ENCODE results near the gene SLC31A1.

DNA sequence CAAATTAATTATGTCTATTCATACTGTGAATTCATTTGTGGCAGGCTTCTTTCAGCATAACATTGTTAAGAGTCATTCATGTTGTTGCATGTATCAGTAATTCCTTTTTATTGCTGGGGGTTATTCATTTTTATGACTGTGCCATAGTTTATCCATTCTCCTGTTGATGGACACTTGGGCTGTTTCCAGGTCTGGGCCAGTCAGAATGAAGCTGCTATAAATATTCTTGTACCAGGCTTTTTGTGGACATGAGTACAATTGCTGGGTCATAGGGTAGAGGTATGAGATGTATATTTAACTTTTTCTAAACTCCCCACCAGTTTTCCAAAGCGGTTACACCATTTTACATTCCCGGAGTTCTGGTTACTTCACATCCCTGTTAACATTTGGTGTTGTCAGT, 67.7 kb downstream of the SLC31A1 start:
- TF ChIP-seq EZH2phosphoT487 (IDR thresholded peaks at IDR 0.05; ENCODE audit: unreplicated experiment) (no peak), EZH2 (IDR thresholded peaks at IDR 0.05; ENCODE audit: low read depth, unreplicated experiment) (no peak), JUNB (IDR thresholded peaks at IDR 0.05; ENCODE audit: unreplicated experiment) (no peak), POLR2AphosphoS5 (IDR thresholded peaks at IDR 0.05; ENCODE audit: low read depth) (no peak), STAT1 (IDR thresholded peaks at IDR 0.05; ENCODE audit: unreplicated experiment) (no peak), CREB1 (CRISPR knock-in tag; IDR thresholded peaks at IDR 0.05; ENCODE audit: low read depth) (no peak)
- TF ChIP-seq, protein P1, sequence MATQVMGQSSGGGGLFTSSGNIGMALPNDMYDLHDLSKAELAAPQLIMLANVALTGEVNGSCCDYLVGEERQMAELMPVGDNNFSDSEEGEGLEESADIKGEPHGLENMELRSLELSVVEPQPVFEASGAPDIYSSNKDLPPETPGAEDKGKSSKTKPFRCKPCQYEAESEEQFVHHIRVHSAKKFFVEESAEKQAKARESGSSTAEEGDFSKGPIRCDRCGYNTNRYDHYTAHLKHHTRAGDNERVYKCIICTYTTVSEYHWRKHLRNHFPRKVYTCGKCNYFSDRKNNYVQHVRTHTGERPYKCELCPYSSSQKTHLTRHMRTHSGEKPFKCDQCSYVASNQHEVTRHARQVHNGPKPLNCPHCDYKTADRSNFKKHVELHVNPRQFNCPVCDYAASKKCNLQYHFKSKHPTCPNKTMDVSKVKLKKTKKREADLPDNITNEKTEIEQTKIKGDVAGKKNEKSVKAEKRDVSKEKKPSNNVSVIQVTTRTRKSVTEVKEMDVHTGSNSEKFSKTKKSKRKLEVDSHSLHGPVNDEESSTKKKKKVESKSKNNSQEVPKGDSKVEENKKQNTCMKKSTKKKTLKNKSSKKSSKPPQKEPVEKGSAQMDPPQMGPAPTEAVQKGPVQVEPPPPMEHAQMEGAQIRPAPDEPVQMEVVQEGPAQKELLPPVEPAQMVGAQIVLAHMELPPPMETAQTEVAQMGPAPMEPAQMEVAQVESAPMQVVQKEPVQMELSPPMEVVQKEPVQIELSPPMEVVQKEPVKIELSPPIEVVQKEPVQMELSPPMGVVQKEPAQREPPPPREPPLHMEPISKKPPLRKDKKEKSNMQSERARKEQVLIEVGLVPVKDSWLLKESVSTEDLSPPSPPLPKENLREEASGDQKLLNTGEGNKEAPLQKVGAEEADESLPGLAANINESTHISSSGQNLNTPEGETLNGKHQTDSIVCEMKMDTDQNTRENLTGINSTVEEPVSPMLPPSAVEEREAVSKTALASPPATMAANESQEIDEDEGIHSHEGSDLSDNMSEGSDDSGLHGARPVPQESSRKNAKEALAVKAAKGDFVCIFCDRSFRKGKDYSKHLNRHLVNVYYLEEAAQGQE (IDR thresholded peaks at IDR 0.05; ENCODE audit: unreplicated experiment) = no peak
- TF ChIP-seq, protein P2, sequence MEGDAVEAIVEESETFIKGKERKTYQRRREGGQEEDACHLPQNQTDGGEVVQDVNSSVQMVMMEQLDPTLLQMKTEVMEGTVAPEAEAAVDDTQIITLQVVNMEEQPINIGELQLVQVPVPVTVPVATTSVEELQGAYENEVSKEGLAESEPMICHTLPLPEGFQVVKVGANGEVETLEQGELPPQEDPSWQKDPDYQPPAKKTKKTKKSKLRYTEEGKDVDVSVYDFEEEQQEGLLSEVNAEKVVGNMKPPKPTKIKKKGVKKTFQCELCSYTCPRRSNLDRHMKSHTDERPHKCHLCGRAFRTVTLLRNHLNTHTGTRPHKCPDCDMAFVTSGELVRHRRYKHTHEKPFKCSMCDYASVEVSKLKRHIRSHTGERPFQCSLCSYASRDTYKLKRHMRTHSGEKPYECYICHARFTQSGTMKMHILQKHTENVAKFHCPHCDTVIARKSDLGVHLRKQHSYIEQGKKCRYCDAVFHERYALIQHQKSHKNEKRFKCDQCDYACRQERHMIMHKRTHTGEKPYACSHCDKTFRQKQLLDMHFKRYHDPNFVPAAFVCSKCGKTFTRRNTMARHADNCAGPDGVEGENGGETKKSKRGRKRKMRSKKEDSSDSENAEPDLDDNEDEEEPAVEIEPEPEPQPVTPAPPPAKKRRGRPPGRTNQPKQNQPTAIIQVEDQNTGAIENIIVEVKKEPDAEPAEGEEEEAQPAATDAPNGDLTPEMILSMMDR (conservative IDR thresholded peaks at IDR 0.05; ENCODE audit: low read depth in 2 of 2) = no peak

All from GM23338 (cell line).